Measurements from ENCODE around the gene BAIAP2L1. TPM values are rescaled to one million over a fixed set of nuclear protein-coding genes. Genes with fewer than 3 reads are reported as not detected.

BAIAP2L1 gene
- total RNA-seq, 1 donor from 2014 or later: 1.7 TPM

DNA sequence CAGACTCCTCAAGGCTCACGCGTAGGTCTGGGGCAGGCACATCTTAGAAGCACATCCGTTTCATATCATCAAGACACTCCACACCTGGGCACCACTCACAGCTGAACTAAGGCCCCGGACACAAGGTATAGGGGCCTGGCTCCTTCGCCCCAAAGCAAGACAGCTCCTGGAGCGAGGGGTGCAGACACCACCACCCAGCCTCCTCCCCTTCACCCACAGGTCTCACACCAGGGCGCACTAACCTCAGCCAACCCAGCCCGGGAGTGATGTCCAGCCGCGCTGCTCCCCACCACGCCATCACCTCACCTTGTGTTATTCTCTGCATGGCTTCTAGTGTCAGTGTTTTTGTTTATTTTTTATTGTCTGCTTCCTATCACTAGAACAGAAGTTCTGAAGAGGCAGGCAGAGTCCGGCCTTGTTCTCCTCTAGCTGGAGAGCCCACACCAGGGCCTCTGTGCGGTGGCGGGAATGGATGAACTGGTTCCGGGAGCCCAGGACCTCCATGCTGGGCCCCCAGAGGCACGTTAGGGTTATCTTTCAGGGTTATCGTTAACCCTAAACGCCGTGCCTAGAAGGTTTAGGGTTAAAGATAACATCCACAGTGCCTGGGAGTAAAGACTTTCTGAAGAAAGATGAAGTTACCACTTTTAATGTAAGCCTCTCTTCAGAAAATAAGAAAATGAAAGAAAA is 97.6 kb downstream of the BAIAP2L1 start:
- Mint-ChIP-seq H3K4me3 (no peak overlapping the region), H3K9me3 (no peaks in the 10 kb centered on the region), H3K27me3 (ENCODE audit: insufficient read depth) (no peaks in the 10 kb centered on the region), H3K27ac (no peak overlapping the region), H3K36me3 (ENCODE audit: low read depth) (no peaks in the 10 kb centered on the region), H3K4me1 (ENCODE audit: low read depth) (no peaks in the 10 kb centered on the region)
- no peak for DNase-seq (ENCODE audit: low spot score)
- intact Hi-C loops (cut with micrococcal nuclease): no loop called here

DNA sequence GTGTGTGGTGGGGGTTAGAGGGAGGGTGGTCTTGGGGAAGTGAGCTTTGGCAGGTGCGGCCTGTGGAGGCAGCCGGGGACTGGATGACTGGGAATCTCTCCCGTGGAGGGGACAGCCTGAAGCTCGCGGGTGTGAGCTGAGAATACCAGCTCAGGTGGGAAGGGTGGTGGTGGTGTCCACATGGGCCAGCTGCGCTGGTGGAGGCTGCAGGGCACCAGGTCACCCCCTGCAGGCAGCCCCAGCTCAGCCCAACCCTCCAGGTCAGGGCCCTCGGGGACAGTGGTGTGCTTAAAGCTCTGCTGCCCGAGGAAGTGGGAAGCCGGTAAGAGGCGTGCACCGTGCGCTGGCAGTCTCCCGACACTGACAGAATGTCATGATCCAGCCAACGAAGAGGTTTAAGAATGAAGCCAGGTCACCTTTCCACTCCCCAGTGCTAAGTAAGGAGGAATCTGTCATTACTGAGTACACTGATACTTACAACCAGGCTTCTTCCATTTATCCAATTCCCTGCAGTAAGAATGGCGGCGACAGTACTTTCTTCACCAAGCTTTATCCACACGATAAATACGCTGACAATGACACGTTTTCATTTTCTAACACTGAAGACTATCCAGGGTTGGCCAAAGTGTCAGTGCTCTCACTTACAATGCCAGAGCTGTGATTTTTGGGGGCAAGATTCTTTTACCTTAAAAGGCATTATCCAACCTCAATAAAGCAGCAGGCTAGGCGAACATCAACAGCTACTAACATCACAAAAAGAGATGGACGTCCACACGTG is 99.0 kb downstream of the BAIAP2L1 start:
- Mint-ChIP-seq H3K36me3 (ENCODE audit: low read depth) (no peaks in the 10 kb centered on the region), H3K27me3 (ENCODE audit: insufficient read depth) (no peaks in the 10 kb centered on the region), H3K27ac (no peak overlapping the region), H3K4me1 (ENCODE audit: low read depth) (no peaks in the 10 kb centered on the region), H3K4me3 (no peak overlapping the region), H3K9me3 (no peaks in the 10 kb centered on the region)
- DNase-seq (ENCODE audit: low spot score): no peak
- intact Hi-C loops (cut with micrococcal nuclease): no loop called here

DNA sequence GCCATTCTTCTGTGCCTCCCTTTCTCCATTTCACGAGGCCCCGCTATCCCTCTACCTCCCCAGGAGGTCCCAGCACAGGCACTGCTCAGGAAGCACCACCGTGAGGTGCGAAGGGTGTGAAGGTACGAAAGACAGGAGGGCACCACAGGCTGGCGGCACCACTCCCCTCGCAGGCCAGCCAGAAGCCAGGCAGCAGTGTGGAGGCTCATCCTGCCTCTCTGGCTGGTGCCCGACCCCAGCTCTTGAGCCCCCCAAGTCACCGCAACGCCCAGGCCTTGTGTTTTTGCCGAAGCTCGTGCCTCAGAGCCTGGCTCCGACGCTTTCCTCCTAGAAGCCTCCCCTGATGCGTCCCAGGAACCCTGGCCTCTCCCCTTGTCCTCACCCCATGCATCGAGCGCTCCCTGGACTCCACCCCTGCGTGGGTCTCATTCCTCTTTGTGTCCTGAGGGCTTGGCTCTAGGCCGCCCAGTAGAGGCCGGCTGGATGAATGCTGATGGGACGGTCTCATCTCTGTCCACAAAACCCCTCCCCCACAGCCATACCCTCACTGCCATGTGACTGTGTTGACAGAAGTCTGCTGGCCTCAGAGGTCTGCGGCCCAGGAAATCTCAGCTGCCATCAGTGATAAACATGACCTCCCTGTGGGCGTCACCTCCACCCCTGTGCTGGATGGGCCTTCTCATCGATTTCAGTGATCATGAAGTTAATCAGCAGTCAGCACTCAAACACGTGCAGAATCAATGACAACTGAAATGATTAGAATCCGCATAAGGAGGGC is 100.1 kb downstream of the BAIAP2L1 start:
- Mint-ChIP-seq H3K4me3 (no peak overlapping the region), H3K4me1 (ENCODE audit: low read depth) (no peaks in the 10 kb centered on the region), H3K27me3 (ENCODE audit: insufficient read depth) (no peaks in the 10 kb centered on the region), H3K27ac (no peak overlapping the region), H3K9me3 (no peaks in the 10 kb centered on the region), H3K36me3 (ENCODE audit: low read depth) (no peaks in the 10 kb centered on the region)
- DNase-seq (ENCODE audit: low spot score): no peak
- intact Hi-C loops (cut with micrococcal nuclease): no loop called here

DNA sequence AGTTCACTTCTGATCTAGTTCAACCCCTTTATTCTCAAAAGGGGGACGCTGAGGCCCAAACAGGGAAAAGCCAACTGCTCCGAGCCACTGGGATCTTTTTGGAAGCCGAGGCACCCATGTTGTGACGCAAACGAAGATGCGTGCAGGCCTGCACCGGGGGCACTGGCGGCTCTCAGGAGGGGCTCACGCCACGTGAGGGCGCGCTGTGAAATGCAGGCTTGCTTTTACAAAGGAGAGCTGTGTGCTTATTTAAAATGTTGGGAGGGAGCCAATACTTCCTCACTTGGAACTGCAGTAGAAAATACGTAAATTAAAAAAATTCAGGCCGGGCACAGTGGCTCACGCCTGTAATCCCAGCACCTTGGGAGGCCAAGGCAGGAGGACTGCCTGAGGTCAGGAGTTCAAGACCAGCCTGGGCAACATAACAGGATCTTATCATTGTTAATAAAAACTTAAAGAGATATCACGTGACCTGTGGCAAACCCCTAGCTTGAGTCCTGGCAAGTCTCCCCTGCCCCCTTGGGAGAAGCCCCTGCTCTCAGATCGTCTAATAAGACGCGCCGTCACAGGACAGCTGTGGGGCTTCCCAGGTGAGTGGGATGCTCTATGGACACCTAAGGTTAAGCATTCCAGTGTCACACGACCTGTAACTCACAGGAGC is 103.1 kb downstream of the BAIAP2L1 start:
- DNase-seq (ENCODE audit: low spot score): no peak
- no peaks in the 10 kb centered on the region for H3K4me1 Mint-ChIP-seq (ENCODE audit: low read depth)
- H3K27ac Mint-ChIP-seq: no peak overlapping the region
- intact Hi-C loops (cut with micrococcal nuclease): no loop called here
- no peaks in the 10 kb centered on the region for H3K9me3 Mint-ChIP-seq
- H3K4me3 Mint-ChIP-seq: no peak overlapping the region
- H3K36me3 Mint-ChIP-seq (ENCODE audit: low read depth): no peaks in the 10 kb centered on the region
- H3K27me3 Mint-ChIP-seq (ENCODE audit: insufficient read depth): no peaks in the 10 kb centered on the region

DNA sequence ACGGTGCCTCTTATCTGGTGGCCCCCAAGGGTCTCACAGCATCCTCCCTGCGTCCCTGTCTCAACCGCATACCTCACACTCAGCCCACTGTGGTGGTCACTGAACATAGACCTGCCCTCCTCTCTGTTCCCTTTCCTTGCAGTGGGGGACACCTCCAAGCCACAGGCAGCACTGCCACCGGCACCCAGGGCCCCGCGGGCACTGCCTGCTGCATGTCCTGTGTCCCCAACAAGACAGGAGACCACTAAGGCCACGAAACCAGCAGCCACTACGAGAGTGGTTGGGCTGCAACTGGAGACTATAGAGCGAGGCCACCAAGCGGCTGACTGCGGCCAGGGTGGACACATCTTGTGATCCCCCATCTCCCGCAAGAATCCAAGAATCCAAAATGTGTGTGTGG is 104.1 kb downstream of the BAIAP2L1 start:
- no peak for DNase-seq (ENCODE audit: low spot score)
- intact Hi-C loops (cut with micrococcal nuclease): no loop called here
- Mint-ChIP-seq H3K4me1 (ENCODE audit: low read depth) (no peaks in the 10 kb centered on the region), H3K27me3 (ENCODE audit: insufficient read depth) (no peaks in the 10 kb centered on the region), H3K27ac (no peak overlapping the region), H3K9me3 (no peaks in the 10 kb centered on the region), H3K36me3 (ENCODE audit: low read depth) (peaks cover 2% of the 10 kb centered on the region), H3K4me3 (no peak overlapping the region)

DNA sequence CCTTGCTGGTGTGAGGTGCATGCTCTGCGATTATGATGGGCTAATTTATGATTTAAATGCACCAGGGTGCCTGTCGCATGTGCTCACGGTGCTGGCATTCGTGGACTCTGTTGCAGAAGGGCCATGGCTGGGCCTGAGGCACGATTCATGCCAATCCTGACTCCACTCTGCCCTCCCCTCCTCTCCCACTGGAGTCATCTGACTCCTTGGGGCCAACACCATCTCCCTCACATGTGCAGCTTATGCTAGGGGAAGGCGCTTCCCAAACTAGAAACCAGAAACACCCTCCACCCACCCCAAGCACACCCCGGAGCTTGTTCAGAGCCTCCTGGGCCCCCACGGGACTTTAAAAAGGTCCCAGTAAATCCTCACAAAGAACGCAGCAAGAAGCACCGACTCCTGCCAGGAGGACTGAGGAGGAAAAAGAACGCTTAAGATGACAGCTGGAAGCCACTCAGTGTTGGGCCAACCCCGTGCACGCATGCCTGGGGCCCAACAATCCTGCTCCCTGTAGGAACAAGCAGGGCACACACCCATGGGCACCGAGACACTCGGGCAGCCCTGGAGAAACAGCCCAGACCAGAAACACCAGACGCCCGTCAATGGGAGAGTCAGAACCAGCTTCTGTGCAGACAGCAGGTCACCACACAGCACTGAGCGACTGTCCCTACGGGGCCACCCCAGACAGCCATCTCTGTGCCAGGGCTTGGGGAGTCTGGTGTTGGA is 105.3 kb downstream of the BAIAP2L1 start:
- H3K4me1 Mint-ChIP-seq (ENCODE audit: low read depth): no peaks in the 10 kb centered on the region
- H3K9me3 Mint-ChIP-seq: no peaks in the 10 kb centered on the region
- H3K36me3 Mint-ChIP-seq (ENCODE audit: low read depth): peaks cover 2% of the 10 kb centered on the region
- no peaks in the 10 kb centered on the region for H3K27me3 Mint-ChIP-seq (ENCODE audit: insufficient read depth)
- no peak overlapping the region for H3K4me3 Mint-ChIP-seq
- DNase-seq (ENCODE audit: low spot score): no peak
- intact Hi-C loops (cut with micrococcal nuclease): no loop called here
- H3K27ac Mint-ChIP-seq: no peak overlapping the region

DNA sequence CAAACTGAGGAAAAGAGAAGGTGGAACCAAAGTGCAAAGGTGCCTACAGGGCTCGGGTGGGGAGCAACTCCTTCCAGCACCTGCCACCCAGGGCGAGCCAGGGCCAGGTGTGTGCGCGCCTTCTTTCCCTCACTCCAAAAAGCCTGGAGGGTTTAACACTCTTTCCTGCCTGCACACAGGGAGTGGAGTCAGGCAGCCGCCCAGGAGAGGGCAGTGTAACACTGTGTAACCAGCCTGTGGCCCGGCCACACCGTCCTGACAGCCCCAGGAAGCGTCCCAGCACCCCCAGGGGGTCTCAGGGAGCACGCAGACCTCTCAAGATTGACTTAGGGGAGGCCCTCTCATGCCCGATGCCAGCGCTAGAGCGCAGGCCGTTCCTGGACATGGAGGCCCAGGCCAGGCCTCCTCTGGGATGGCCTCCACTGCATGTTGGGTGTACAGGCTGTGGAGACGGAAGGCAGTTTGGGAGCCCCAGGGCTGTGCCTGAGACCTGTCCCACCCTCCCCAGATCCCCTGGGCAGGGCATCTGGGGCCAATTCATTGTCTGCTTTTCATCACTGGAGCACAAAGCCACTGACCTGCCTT is 106.0 kb downstream of the BAIAP2L1 start:
- no peak overlapping the region for H3K4me3 Mint-ChIP-seq
- intact Hi-C loops (cut with micrococcal nuclease): no loop called here

DNA sequence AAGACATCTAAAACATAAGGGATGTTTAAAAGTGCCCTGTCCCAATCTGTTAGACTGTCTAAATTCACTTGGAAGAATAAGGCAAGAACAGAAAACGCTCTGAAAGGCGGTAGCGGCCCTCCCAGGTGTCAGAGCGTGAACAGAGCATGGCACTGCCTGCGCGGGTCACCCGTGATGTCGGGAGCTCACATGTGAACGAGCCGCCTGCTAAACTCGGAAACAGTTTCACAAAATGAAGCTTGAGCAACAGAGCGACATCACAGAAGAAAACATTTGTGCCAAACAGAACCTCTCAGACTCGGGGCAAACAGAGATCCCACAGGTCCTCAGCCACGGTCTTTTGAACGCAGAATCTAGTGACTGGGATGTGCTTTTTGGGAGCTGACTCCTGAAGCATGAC is 106.6 kb downstream of the BAIAP2L1 start:
- Mint-ChIP-seq H3K27ac (no peak overlapping the region), H3K9me3 (no peaks in the 10 kb centered on the region)
- intact Hi-C loops (cut with micrococcal nuclease): no loop called here

More for the DNA sequence above, 106.0 kb downstream of the BAIAP2L1 start:
- Mint-ChIP-seq H3K27me3 (ENCODE audit: insufficient read depth) (no peaks in the 10 kb centered on the region), H3K27ac (no peak overlapping the region), H3K36me3 (ENCODE audit: low read depth) (peaks cover 2% of the 10 kb centered on the region), H3K9me3 (no peaks in the 10 kb centered on the region), H3K4me1 (ENCODE audit: low read depth) (no peaks in the 10 kb centered on the region)
- no peak for DNase-seq (ENCODE audit: low spot score)

DNA sequence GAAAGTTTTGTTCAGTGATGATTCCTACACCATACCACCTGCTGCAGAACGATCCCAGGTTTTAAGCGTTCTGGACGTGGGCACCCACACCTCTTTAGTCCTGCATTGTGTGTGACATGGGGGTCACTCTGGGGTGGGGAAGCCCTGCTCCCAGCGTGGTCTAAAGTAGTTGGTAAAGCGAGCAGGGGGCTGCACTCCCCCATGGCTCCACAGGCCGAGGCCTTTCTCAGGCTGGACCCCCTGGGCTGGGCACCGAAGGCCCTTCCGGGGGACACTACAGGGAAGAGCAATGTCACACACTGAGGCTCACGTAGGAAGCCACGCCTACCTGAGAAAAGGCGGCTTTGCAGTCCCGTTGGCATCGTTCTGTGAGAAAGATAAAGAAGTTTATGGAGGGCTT is 107.1 kb downstream of the BAIAP2L1 start:
- H3K9me3 Mint-ChIP-seq: no peaks in the 10 kb centered on the region
- peaks cover 2% of the 10 kb centered on the region for H3K36me3 Mint-ChIP-seq (ENCODE audit: low read depth)
- H3K4me3 Mint-ChIP-seq: no peak overlapping the region
- H3K27me3 Mint-ChIP-seq (ENCODE audit: insufficient read depth): no peaks in the 10 kb centered on the region
- DNase-seq (ENCODE audit: low spot score): no peak
- no peak overlapping the region for H3K27ac Mint-ChIP-seq
- intact Hi-C loops (cut with micrococcal nuclease): no loop called here
- no peaks in the 10 kb centered on the region for H3K4me1 Mint-ChIP-seq (ENCODE audit: low read depth)

More for the DNA sequence above, 106.6 kb downstream of the BAIAP2L1 start:
- Mint-ChIP-seq H3K4me3 (no peak overlapping the region), H3K4me1 (ENCODE audit: low read depth) (no peaks in the 10 kb centered on the region), H3K27me3 (ENCODE audit: insufficient read depth) (no peaks in the 10 kb centered on the region), H3K36me3 (ENCODE audit: low read depth) (peaks cover 2% of the 10 kb centered on the region)
- no peak for DNase-seq (ENCODE audit: low spot score)

DNA sequence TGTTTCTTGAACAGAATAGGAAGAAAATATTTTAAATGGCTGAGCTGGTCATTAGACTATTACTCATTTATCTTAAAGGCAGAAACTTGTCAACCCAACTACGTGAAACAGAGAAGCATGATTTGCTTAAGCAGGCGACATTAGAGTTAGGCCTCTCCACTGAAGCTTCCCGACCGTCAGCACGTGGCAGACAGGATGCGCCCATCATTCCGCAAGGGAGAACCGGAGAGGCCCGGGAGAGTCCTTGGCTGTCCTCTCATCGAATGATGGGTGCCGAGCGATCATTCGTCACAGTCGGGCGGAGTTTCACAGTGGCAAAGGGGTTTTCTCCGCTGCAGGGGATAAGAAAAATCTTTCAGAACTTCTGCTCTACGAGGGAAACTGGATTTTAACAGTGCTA is 107.6 kb downstream of the BAIAP2L1 start:
- H3K4me3 Mint-ChIP-seq: no peak overlapping the region
- H3K9me3 Mint-ChIP-seq: no peaks in the 10 kb centered on the region
- DNase-seq (ENCODE audit: low spot score): no peak
- intact Hi-C loops (cut with micrococcal nuclease): no loop called here
- no peak overlapping the region for H3K27ac Mint-ChIP-seq
- no peaks in the 10 kb centered on the region for H3K27me3 Mint-ChIP-seq (ENCODE audit: insufficient read depth)
- peaks cover 2% of the 10 kb centered on the region for H3K36me3 Mint-ChIP-seq (ENCODE audit: low read depth)
- no peaks in the 10 kb centered on the region for H3K4me1 Mint-ChIP-seq (ENCODE audit: low read depth)

DNA sequence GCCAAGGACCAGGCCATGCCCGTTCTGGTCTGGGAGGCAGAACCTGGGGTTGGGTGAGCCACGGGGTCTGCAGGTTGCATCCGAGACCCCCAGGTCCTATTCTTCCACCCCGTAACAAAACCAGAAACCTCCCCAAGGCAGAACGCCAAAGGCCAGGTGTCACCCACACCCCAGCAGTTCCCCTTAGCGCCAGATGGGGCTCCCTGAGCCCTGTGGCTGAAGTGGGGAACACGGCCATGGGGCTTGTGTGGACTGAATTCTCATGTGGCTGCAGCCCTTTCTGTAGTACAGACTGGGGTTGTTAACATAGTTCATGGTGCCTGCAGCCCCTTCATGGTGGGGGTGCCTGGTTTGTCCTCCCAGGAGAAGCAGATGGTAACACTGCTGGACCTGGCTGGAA is 109.2 kb downstream of the BAIAP2L1 start:
- H3K36me3 Mint-ChIP-seq (ENCODE audit: low read depth): peaks cover 2% of the 10 kb centered on the region
- H3K27ac Mint-ChIP-seq: no peak overlapping the region
- DNase-seq (ENCODE audit: low spot score): no peak
- H3K9me3 Mint-ChIP-seq: no peaks in the 10 kb centered on the region
- no peak overlapping the region for H3K4me3 Mint-ChIP-seq
- intact Hi-C loops (cut with micrococcal nuclease): no loop called here
- H3K27me3 Mint-ChIP-seq (ENCODE audit: insufficient read depth): no peaks in the 10 kb centered on the region
- no peaks in the 10 kb centered on the region for H3K4me1 Mint-ChIP-seq (ENCODE audit: low read depth)

DNA sequence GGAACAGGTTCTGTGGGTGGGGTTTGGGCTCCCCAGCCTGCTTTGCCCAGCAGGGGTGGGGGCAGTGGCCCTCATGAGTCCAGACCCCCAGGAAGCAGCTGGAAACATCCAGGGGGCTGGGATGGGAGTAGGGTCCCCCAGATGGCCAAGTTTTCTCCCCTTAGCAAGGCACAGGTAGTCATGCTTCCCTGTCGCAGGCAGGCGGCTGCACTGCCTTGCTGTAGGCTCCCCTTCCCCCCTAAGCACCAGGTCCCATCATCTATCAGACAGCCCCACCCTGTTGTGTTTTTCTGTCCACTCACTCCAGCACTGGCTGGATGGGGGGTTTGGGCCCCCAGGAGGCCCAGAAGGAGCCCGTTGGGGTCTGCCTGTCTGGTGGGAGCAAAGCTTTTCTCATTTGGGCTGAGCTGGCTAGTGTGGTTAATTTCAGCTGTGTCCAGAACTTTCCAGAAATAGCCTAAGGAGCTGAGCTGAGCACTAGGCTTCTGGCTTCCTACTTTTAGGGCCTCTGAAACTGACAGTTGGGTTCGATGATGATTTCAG is 111.5 kb downstream of the BAIAP2L1 start:
- no peak overlapping the region for H3K27ac Mint-ChIP-seq
- intact Hi-C loops (cut with micrococcal nuclease): no loop called here

More for the DNA sequence above, 111.5 kb downstream of the BAIAP2L1 start:
- H3K4me3 Mint-ChIP-seq: no peak overlapping the region
- no peak for DNase-seq (ENCODE audit: low spot score)
- no peaks in the 10 kb centered on the region for H3K4me1 Mint-ChIP-seq (ENCODE audit: low read depth)
- no peaks in the 10 kb centered on the region for H3K27me3 Mint-ChIP-seq (ENCODE audit: insufficient read depth)
- peaks cover 2% of the 10 kb centered on the region for H3K36me3 Mint-ChIP-seq (ENCODE audit: low read depth)
- H3K9me3 Mint-ChIP-seq: no peaks in the 10 kb centered on the region

Data from activated T-helper 1 cell treated with anti-CD3 and anti-CD28 coated beads, Interleukin-12 subunit alpha, Interleukin-12 subunit beta, Interleukin-2, Interleukin-4 antibody, amounts not matched to agents 30 ng/mL and 10 ng/mL and 1 ng/mL, durations not matched to agents 14 hours and 24 hours and 36 hours (primary cell).